ENCODE data around the gene SLC2A11. TPM values are rescaled to one million over a fixed set of nuclear protein-coding genes. Genes with fewer than 3 reads are reported as not detected.

The SLC2A11 gene
- total and polyA plus RNA-seq, 2 donors (not counting 1 experiment from before 2014, with no cell fraction given) = 3.9 to 14.9 TPM

- H3K4me2 ChIP-seq (ENCODE audit: extremely low read depth, insufficient read depth, low read length) = no peak overlapping the region
- TF ChIP-seq CTCF (conservative IDR thresholded peaks at IDR 0.05 in 1 of 2, IDR thresholded peaks at IDR 0.05 in 1 of 2; ENCODE audit: low read depth in 1 of 2, low read length in 2 of 2) = no peak
- TF ChIP-seq EZH2 (IDR thresholded peaks at IDR 0.05; ENCODE audit: low read length, missing control alignments) = no peak
- no peak overlapping the region for H3K4me3 ChIP-seq (replicated peaks in 1 of 4; ENCODE audit: control extremely low read depth in 1 of 4, insufficient read depth in 1 of 4, low read depth in 3 of 4, low read length in 4 of 4)
- H4K20me1 ChIP-seq (ENCODE audit: control insufficient read depth, extremely low read depth, insufficient read depth, low read length) = no peaks in the 10 kb centered on the region
- DNase-seq (ENCODE audit: low read depth in 2 of 2) = no peak
- no peak overlapping the region for H3K27ac ChIP-seq (ENCODE audit: insufficient read depth, low read length)
- no peaks in the 10 kb centered on the region for H3K27me3 ChIP-seq (ENCODE audit: control insufficient read depth, insufficient read depth, low read length)
- peaks cover 14% of the 10 kb centered on the region for H3K4me1 ChIP-seq (ENCODE audit: control insufficient read depth, extremely low read depth, insufficient read depth, low read length)
- no peak overlapping the region for H3K9ac ChIP-seq (ENCODE audit: insufficient read depth, low read length)
- no peaks in the 10 kb centered on the region for H3K9me3 ChIP-seq (ENCODE audit: control insufficient read depth, insufficient read depth, low read depth, low read length)
- H2AFZ ChIP-seq (ENCODE audit: low read length) = no peak overlapping the region
- H3K36me3 ChIP-seq (ENCODE audit: control insufficient read depth, insufficient read depth, low read length) = peaks cover 15% of the 10 kb centered on the region
- H3K79me2 ChIP-seq (ENCODE audit: control insufficient read depth, insufficient read depth, low read length) = peaks cover 18% of the 10 kb centered on the region
Observed at GRCh38 chr22:23892706-23893105, 35.0 kb downstream of the SLC2A11 start.

GRCh38 chr22:23893121-23893944, 35.7 kb downstream of the SLC2A11 start:
- Histone ChIP-seq H3K9me3 (ENCODE audit: control insufficient read depth, insufficient read depth, low read depth, low read length) (no peaks in the 10 kb centered on the region), H4K20me1 (ENCODE audit: control insufficient read depth, extremely low read depth, insufficient read depth, low read length) (no peaks in the 10 kb centered on the region), H3K9ac (ENCODE audit: insufficient read depth, low read length) (no peak overlapping the region), H3K36me3 (ENCODE audit: control insufficient read depth, insufficient read depth, low read length) (peaks cover 17% of the 10 kb centered on the region), H3K27ac (ENCODE audit: insufficient read depth, low read length) (peak overlapping the region; percentile 96), H3K27me3 (ENCODE audit: control insufficient read depth, insufficient read depth, low read length) (no peaks in the 10 kb centered on the region), H3K79me2 (ENCODE audit: control insufficient read depth, insufficient read depth, low read length) (peaks cover 18% of the 10 kb centered on the region), H3K4me1 (ENCODE audit: control insufficient read depth, extremely low read depth, insufficient read depth, low read length) (peaks cover 14% of the 10 kb centered on the region), H2AFZ (ENCODE audit: low read length) (peak overlapping the region; percentile 93), H3K4me2 (ENCODE audit: extremely low read depth, insufficient read depth, low read length) (peak overlapping the region; percentile 96), H3K4me3 (replicated peaks in 1 of 4; ENCODE audit: control extremely low read depth in 1 of 4, insufficient read depth in 1 of 4, low read depth in 3 of 4, low read length in 4 of 4) (peak overlapping the region; percentile 63 to 84 (median 78))
- no peak for DNase-seq (ENCODE audit: low read depth in 2 of 2)
- no peak for TF ChIP-seq EZH2 (IDR thresholded peaks at IDR 0.05; ENCODE audit: low read length, missing control alignments)
- no peak for TF ChIP-seq CTCF (conservative IDR thresholded peaks at IDR 0.05 in 1 of 2, IDR thresholded peaks at IDR 0.05 in 1 of 2; ENCODE audit: low read depth in 1 of 2, low read length in 2 of 2)

DNA sequence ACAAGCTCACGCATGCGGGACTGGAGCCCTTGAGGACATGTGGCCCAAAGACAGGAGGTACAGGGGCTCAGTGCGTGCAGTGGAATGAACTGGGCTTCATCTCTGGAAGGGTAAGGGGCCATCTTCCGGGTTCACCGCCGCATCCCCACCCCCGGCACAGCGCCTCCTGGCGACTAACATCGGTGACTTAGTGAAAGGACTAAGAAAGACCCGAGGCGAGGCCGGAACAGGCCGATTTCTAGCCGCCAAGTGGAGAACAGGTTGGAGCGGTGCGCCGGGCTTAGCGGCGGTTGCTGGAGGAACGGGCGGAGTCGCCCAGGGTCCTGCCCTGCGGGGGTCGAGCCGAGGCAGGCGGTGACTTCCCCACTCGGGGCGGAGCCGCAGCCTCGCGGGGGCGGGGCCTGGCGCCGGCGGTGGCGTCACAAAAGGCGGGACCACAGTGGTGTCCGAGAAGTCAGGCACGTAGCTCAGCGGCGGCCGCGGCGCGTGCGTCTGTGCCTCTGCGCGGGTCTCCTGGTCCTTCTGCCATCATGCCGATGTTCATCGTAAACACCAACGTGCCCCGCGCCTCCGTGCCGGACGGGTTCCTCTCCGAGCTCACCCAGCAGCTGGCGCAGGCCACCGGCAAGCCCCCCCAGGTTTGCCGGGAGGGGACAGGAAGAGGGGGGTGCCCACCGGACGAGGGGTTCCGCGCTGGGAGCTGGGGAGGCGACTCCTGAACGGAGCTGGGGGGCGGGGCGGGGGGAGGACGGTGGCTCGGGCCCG, 36.5 kb downstream of the SLC2A11 start, which contains the start of gene MIF:
Gene MIF, plus strand, starts transcription at position 439 of the 765 bp plus-strand sequence. Its CDS starts 92 bp downstream, at position 531.
- H2AFZ ChIP-seq (ENCODE audit: low read length) = peak within 1 kb of the TSS; percentile 93
- H3K27me3 ChIP-seq (ENCODE audit: control insufficient read depth, insufficient read depth, low read length) = no peaks in the 10 kb centered on the region
- H4K20me1 ChIP-seq (ENCODE audit: control insufficient read depth, extremely low read depth, insufficient read depth, low read length) = no peaks in the 10 kb centered on the region
- H3K4me3 ChIP-seq (replicated peaks in 1 of 4; ENCODE audit: control extremely low read depth in 1 of 4, insufficient read depth in 1 of 4, low read depth in 3 of 4, low read length in 4 of 4) = peak within 1 kb of the TSS; percentile 72 to 84 (median 78)
- no peaks in the 10 kb centered on the region for H3K9me3 ChIP-seq (ENCODE audit: control insufficient read depth, insufficient read depth, low read depth, low read length)
- H3K36me3 ChIP-seq (ENCODE audit: control insufficient read depth, insufficient read depth, low read length) = peaks cover 17% of the 10 kb centered on the region
- TF ChIP-seq CTCF (conservative IDR thresholded peaks at IDR 0.05 in 1 of 2, IDR thresholded peaks at IDR 0.05 in 1 of 2; ENCODE audit: low read depth in 1 of 2, low read length in 2 of 2) (peak; percentile 78 to 80), EZH2 (IDR thresholded peaks at IDR 0.05; ENCODE audit: low read length, missing control alignments) (no peak)
- peaks cover 12% of the 10 kb centered on the region for H3K4me1 ChIP-seq (ENCODE audit: control insufficient read depth, extremely low read depth, insufficient read depth, low read length)
- H3K9ac ChIP-seq (ENCODE audit: insufficient read depth, low read length) = peak within 1 kb of the TSS; percentile 95
- peak within 1 kb of the TSS; percentile 96 for H3K27ac ChIP-seq (ENCODE audit: insufficient read depth, low read length)
- H3K4me2 ChIP-seq (ENCODE audit: extremely low read depth, insufficient read depth, low read length) = peak within 1 kb of the TSS; percentile 96
- H3K79me2 ChIP-seq (ENCODE audit: control insufficient read depth, insufficient read depth, low read length) = peaks cover 18% of the 10 kb centered on the region
- peak; percentile 88 to 90 for DNase-seq (ENCODE audit: low read depth in 2 of 2)
